ENCODE results near the gene IGFBP3. TPM values are rescaled to one million over a fixed set of nuclear protein-coding genes. Genes with fewer than 3 reads are reported as not detected.

Gene IGFBP3
- total and polyA plus RNA-seq, 9 of the 15 experiments (the other 6 are each of a cell fraction or from before 2014, with no cell fraction given) = 0.08 to 0.22 (median 0.10) TPM; not detected in 5

GRCh38 chr7:45865594-45866410, 55.3 kb downstream of the IGFBP3 start:
- CTCF ChIA-PET (ENCODE audit: low intra/inter-chr PET ratio) = interaction anchor here (0.6 kb wide), 1 partner anchor 1951 kb away, joined by 3 read pairs; no protein-coding TSS in a partner anchor
- WGBS (ENCODE audit: insufficient coverage, low coverage, missing lambda C conversion rate) = under 1% methylated on average over 13 of the region's 13 CpGs
- POLR2A ChIA-PET = interaction anchor here (0.7 kb wide), 1 partner anchor 861 kb away, joined by 3 read pairs; no protein-coding TSS in a partner anchor
- intact Hi-C loops (cut with micrococcal nuclease) = no loop called here
- Histone ChIP-seq H3K27ac (ENCODE audit: extremely low read depth, low read depth, low read length) (no peak overlapping the region), H3K9me1 (ENCODE audit: control insufficient read depth, insufficient read depth, low read length) (no peaks in the 10 kb centered on the region), H2AFZ (ENCODE audit: low read depth, low read length) (no peak overlapping the region), H3K79me2 (ENCODE audit: control insufficient read depth, insufficient read depth, low read length) (no peaks in the 10 kb centered on the region), H4K20me1 (replicated peaks; ENCODE audit: control insufficient read depth, insufficient read depth, low read length) (no peaks in the 10 kb centered on the region), H3K4me3 (no peak overlapping the region), H3K9me3 (replicated peaks; ENCODE audit: control insufficient read depth, insufficient read depth, low read depth, low read length) (no peaks in the 10 kb centered on the region), H3K4me2 (ENCODE audit: insufficient read depth, low read length) (no peak overlapping the region), H3K4me1 (replicated peaks in 1 of 2; ENCODE audit: control insufficient read depth in 2 of 2, insufficient read depth in 2 of 2, low read length in 2 of 2) (no peaks in the 10 kb centered on the region), H3K9ac (ENCODE audit: insufficient read depth in 1 of 2, low read depth in 2 of 2, low read length in 2 of 2) (0 out of 4 replicates have a peak overlapping the region, but pooled peaks of 1 of the 2 experiments have one; percentile 55), H3K27me3 (ENCODE audit: control insufficient read depth in 2 of 2, insufficient read depth in 2 of 2, low read length in 2 of 2) (peaks cover 0 to 30% of the 10 kb centered on the region in 2 experiments; a peak in 2 of 5 replicates), H3K36me3 (ENCODE audit: control insufficient read depth, insufficient read depth, low read length) (no peaks in the 10 kb centered on the region)
- BruUV-seq (replicated peaks) = no TSS peak
- no peak for TF ChIP-seq POLR2AphosphoS5 (IDR thresholded peaks at IDR 0.05; ENCODE audit: control insufficient read depth, insufficient read depth, low read depth, low read length)
- TF ChIP-seq ZNF639 (CRISPR knock-in tag; conservative IDR thresholded peaks at IDR 0.05 in 1 of 2, IDR thresholded peaks at IDR 0.05 in 1 of 2) = no peak
- no peak for TF ChIP-seq ZNF449 (CRISPR knock-in tag; IDR thresholded peaks at IDR 0.05)
- TF ChIP-seq TBL1XR1 (IDR thresholded peaks at IDR 0.05; ENCODE audit: low read length in 2 of 2) = no peak
- TF ChIP-seq MYBL2 (IDR thresholded peaks at IDR 0.05; ENCODE audit: low read depth) = no peak
- TF ChIP-seq MYBL2 (CRISPR knock-in tag; IDR thresholded peaks at IDR 0.05; ENCODE audit: borderline replicate concordance) = no peak
- no peak for TF ChIP-seq SAFB (IDR thresholded peaks at IDR 0.05; ENCODE audit: borderline replicate concordance, low read depth, low read length)
- no peak for TF ChIP-seq MAFF (IDR thresholded peaks at IDR 0.05; ENCODE audit: low read length)
- TF ChIP-seq TAL1 (IDR thresholded peaks at IDR 0.05) = no peak
- no peak for FAIRE-seq
- in situ Hi-C loops (cut with MboI) = loop anchor here (25.0 kb wide), 1 partner anchor 704 kb away; the partner anchor contains the start of gene RAMP3
- no peak for DNase-seq (ENCODE audit: extremely low read depth in 1 of 4, low spot score in 3 of 4)
- ATAC-seq = no peak; the same call in 2 of the 3 replicates
